Stomach (tissue), 9 donors: ENCODE results near the gene NT5C1B. TPM values are rescaled to one million over a fixed set of nuclear protein-coding genes. Genes with fewer than 3 reads are reported as not detected.

Experiments used
- DNase-seq, 2 donors: peaks; one replicate each; pipeline versions ENCODE4 v3.0.0 to v3.0.0-alpha.2; 2013 to 2019
- H3K27ac ChIP-seq, 5 donors: fragments of 200-600 bp in 4 of 5; sonication (generic) in 4 of 5; one replicate each; pipeline ENCODE4 v1.5.1; 2013 to 2019; ENCODE audit warnings: mild to moderate bottlenecking in 1 of 5, moderate library complexity in 1 of 5
- H3K27me3 ChIP-seq, 3 donors: fragments of 200-600 bp; sonication (generic); one replicate each; pipeline ENCODE4 v1.5.1; 2017 to 2019; ENCODE audit warnings: mixed run types in 1 of 3
- H3K36me3 ChIP-seq, 4 donors: fragments of 200-600 bp; sonication (generic); 1 replicate in 3 of 4; 2 replicates in 1 of 4; pipeline ENCODE4 v1.5.1; 2016 to 2019
- H3K4me1 ChIP-seq, 4 donors: fragments of 200-600 bp; sonication (generic); one replicate each; pipeline ENCODE4 v1.5.1; 2016 to 2019
- H3K4me3 ChIP-seq, 4 donors: fragments of 200-600 bp; sonication (generic) in 3 of 4; one replicate each; pipeline ENCODE4 v1.5.1; 2016 to 2019; ENCODE audit warnings: mild to moderate bottlenecking in 1 of 4
- H3K9me3 ChIP-seq, 4 donors: fragments of 200-600 bp; sonication (generic); one replicate each; pipeline ENCODE4 v1.5.1; 2016 to 2019
- CTCF ChIP-seq, 7 experiments: fragments of 450-650 bp in 4 of 7; fragments of 200-600 bp in 3 of 7; sonication (generic) in 3 of 7; IDR thresholded peaks; one replicate each; pipeline ENCODE4 v1.5.1; 2016 to 2019; ENCODE audit warnings: antibody characterized with exemption in 7 of 7, control low read depth in 2 of 7, mild to moderate bottlenecking in 1 of 7
- EP300 ChIP-seq: sonication (generic); formaldehyde crosslinking; IDR thresholded peaks from one replicate; pipeline ENCODE4 v1.6.1; 2017; ENCODE audit warnings: antibody characterized with exemption
- POLR2A ChIP-seq, 4 donors: fragments of 450-650 bp; IDR thresholded peaks; one replicate each; pipeline ENCODE4 v1.6.1; 2016; ENCODE audit warnings: antibody characterized with exemption in 4 of 4, control low read depth in 2 of 4, mild to moderate bottlenecking in 1 of 4, moderate library complexity in 1 of 4
- POLR2AphosphoS5 ChIP-seq, 3 donors: sonication (generic); formaldehyde crosslinking; IDR thresholded peaks; one replicate each; pipeline ENCODE4 v1.6.1; 2016; ENCODE audit warnings: antibody characterized with exemption in 3 of 3
- WGBS, 5 donors: extraction: QIAGEN DNeasy Blood & Tissue Kit in 3 of 5; methylation state at CpG; one replicate each; pipeline versions ENCODE4 v1.1.5 to v1.1.7; 2013 to 2018; 5-methylcytosine and 5-hydroxymethylcytosine counted together
- intact Hi-C: fragments of 100-400 bp; cut with DNase I; formaldehyde crosslinking; loops from one replicate; pipeline ENCODE4 v1.15.1; 2023; ENCODE audit warnings: low total_unique reads
- polyA plus RNA-seq, 3 donors: library from polyadenylated mRNA; stranded (reverse); fragments of 200-250 nt; gene quantifications; one replicate each; pipeline ENCODE4 v1.2.3, GENCODE V29; 2013
- total RNA-seq, 5 donors: library from RNA; depleted of rRNA; stranded (reverse); fragments of >200 nt; gene quantifications; one replicate each; pipeline versions ENCODE4 v1.1.0 to v1.2.3, GENCODE V29; 2014 to 2016
- donor health status: healthy with polysubstance abuse.
- donor health status: Bipolar disorder and iron deficiency.
- donor health status: healthy.

Gene NT5C1B
- total and polyA plus RNA-seq, 8 donors = not detected

- intact Hi-C loops = loop anchor here (10.0 kb wide), 2 partner anchors 225 to 845 kb away; no protein-coding TSS in a partner anchor
- no peaks in the 10 kb centered on the region for H3K9me3 ChIP-seq
- H3K4me1 ChIP-seq = peaks cover 0 to 55% (median 25%) of the 10 kb centered on the region in 4 donors
- no peak overlapping the region for H3K4me3 ChIP-seq
- no peaks in the 10 kb centered on the region for H3K36me3 ChIP-seq
- 57 to 68% (median 61%) methylated on average over 7 of the region's 7 CpGs for WGBS, 5 donors
- H3K27ac ChIP-seq = peak overlapping the region in 3 of 5 donors; percentile 43 to 69 (median 67)
- peak in 1 of 2 donors; percentile 76 for DNase-seq
- H3K27me3 ChIP-seq = no peaks in the 10 kb centered on the region
- TF ChIP-seq CTCF (IDR thresholded peaks at IDR 0.05) (no peak), POLR2A (IDR thresholded peaks at IDR 0.05) (no peak), POLR2AphosphoS5 (IDR thresholded peaks at IDR 0.05) (no peak), EP300 (no peak)
These were observed 69.4 kb downstream of the NT5C1B start for GRCh38 chr2:18519914-18520450.

GRCh38 chr2:18518116-18519111 lies 71.0 kb downstream of the NT5C1B start:
- TF ChIP-seq POLR2A (IDR thresholded peaks at IDR 0.05) = no peak
- TF ChIP-seq CTCF (IDR thresholded peaks at IDR 0.05) = no peak
- no peak for TF ChIP-seq EP300
- TF ChIP-seq POLR2AphosphoS5 (IDR thresholded peaks at IDR 0.05) = peak in 1 of 3 donors; percentile 2
- H3K27me3 ChIP-seq = no peaks in the 10 kb centered on the region
- intact Hi-C loops = no loop called here
- H3K36me3 ChIP-seq = no peaks in the 10 kb centered on the region
- H3K9me3 ChIP-seq = no peaks in the 10 kb centered on the region
- 52 to 67% (median 61%) methylated on average over 11 of the region's 11 CpGs for WGBS, 5 donors
- no peak overlapping the region for H3K4me3 ChIP-seq
- peak overlapping the region; percentile 28 to 67 (median 61) for H3K27ac ChIP-seq
- peaks cover 0 to 57% (median 27%) of the 10 kb centered on the region in 4 donors for H3K4me1 ChIP-seq
- DNase-seq = no peak

- H3K4me3 ChIP-seq = no peak overlapping the region
- no peak for TF ChIP-seq POLR2AphosphoS5 (IDR thresholded peaks at IDR 0.05)
- TF ChIP-seq EP300 = no peak
- TF ChIP-seq POLR2A (IDR thresholded peaks at IDR 0.05) = no peak
- TF ChIP-seq CTCF (IDR thresholded peaks at IDR 0.05) = no peak
- no peak for DNase-seq
- peaks cover 0 to 54% (median 27%) of the 10 kb centered on the region in 4 donors for H3K4me1 ChIP-seq
- WGBS, 5 donors = 72 to 84% (median 83%) methylated on average over 1 of the region's 1 CpG
- no peaks in the 10 kb centered on the region for H3K9me3 ChIP-seq
- H3K36me3 ChIP-seq = no peaks in the 10 kb centered on the region
- intact Hi-C loops = no loop called here
- H3K27ac ChIP-seq = peak overlapping the region in 3 of 5 donors; percentile 10 to 67 (median 61)
- H3K27me3 ChIP-seq = no peaks in the 10 kb centered on the region
These were observed 72.0 kb downstream of the NT5C1B start for GRCh38 chr2:18517386-18517785.

- TF ChIP-seq EP300 (no peak), POLR2AphosphoS5 (IDR thresholded peaks at IDR 0.05) (no peak), POLR2A (IDR thresholded peaks at IDR 0.05) (no peak), CTCF (IDR thresholded peaks at IDR 0.05) (no peak)
- H3K36me3 ChIP-seq = no peaks in the 10 kb centered on the region
- peak overlapping the region in 3 of 5 donors; percentile 11 to 67 (median 16) for H3K27ac ChIP-seq
- H3K9me3 ChIP-seq = no peaks in the 10 kb centered on the region
- H3K4me1 ChIP-seq = peaks cover 0 to 44% (median 24%) of the 10 kb centered on the region in 4 donors
- H3K27me3 ChIP-seq = peaks cover 0 to 6% (median 0%) of the 10 kb centered on the region in 3 donors
- peak in 1 of 2 donors; percentile 58 for DNase-seq
- intact Hi-C loops = no loop called here
- no peak overlapping the region for H3K4me3 ChIP-seq
- 18 to 33% (median 28%) methylated on average over 11 of the region's 11 CpGs for WGBS, 5 donors
These were observed 73.3 kb downstream of the NT5C1B start for GRCh38 chr2:18516112-18516511.
